Stimulated activated CD8-positive, alpha-beta memory T cell treated with anti-CD3 and anti-CD28 coated beads, Interleukin-7, amount 100 ng/mL, for 24 hours (primary cell): ENCODE data around the gene TRIM9.
A peak's percentile ranks its signal among the peaks of the same experiment; 100 is the strongest.

Source experiments
- DNase-seq: peaks from one replicate; pipeline ENCODE4 v3.0.0-alpha.2; 2020; ENCODE audit warnings: low read depth

Gene TRIM9

DNA sequence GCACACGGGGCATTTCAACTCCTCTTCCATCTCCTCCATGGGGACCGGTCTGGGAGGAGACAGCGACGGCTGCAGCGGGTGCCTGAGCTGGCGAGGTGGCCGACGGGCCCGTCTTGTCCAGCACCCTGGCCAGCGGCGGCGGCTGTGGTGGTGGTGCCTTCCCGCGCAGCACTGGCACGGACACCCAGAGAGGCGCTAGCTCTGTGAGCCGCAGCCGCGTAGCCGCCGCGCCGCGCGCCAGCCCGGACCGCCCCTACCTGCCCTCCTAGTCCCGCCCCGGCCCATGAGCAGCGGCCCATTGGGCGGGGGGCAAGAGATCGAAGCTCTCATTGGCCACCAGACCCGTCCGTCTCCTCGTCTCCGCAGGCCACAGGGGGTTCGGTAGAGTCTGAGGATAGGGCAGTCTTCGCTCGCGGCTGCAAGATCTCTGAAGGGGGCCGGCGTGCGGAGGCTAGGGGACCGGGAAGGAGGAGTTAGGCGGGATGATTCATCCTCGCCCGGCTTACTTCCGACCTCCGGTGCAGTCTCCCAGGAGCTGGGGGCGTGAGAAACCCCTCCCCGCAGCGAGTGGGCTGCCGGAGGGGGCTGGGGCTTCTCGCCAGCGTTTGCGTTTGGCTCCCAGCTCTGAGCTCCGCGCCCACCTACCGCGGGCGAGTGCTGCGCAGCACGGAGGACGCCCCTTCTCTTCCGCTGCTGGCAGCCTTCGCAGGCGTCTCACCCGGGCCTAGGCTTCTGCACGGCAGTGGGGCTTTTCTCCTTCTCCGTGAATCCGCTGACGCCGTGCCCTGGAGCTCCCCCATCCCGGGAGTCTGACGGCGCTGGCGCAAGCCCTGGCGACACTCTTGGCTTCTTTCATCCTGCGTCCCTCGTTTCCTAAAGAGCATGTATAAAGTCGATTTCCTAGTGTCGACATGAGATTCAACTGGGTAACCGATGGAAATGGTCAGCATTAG, at the start of gene TRIM9:
TSS of gene TRIM9 (minus strand) at position 205 of the 953 bp plus-strand sequence. CDS start at position 39, 166 bp downstream.
- peak; percentile 80 for DNase-seq

- DNase-seq: no peak
Observed at GRCh38 chr14:51140856-51141255, 46.0 kb upstream of the TRIM9 start.

GRCh38 chr14:51140338-51140737, 45.4 kb upstream of the TRIM9 start:
- no peak for DNase-seq

DNA sequence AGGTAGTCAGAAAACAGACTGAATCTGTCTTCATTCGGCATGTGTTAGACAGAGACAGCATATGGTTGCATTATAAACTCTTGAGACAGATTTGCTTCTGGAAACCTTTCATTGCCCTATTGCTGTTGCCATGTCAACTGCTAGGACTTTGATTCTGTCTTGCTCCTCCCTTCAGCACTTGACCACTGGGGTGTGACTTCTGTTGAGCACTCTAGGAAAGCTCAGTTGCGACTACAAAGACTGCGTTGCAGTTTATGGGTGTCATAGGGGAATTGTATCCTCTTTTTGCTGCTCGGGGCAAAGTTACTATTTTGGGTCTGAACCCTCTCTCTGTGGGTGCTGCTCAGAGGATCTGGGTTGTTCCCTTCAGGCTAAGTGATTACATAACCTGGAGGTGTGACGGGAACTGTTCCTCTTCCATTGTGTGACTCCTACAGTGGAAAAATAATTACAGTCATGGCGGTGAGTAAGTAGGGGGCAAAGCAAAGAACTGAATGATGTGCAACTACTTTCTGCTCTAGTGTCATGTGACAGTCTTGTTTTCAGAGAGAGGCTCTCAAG, 44.3 kb upstream of the TRIM9 start:
- no peak for DNase-seq

- DNase-seq: no peak
Observed at GRCh38 chr14:51138404-51139103, 43.6 kb upstream of the TRIM9 start.

DNA sequence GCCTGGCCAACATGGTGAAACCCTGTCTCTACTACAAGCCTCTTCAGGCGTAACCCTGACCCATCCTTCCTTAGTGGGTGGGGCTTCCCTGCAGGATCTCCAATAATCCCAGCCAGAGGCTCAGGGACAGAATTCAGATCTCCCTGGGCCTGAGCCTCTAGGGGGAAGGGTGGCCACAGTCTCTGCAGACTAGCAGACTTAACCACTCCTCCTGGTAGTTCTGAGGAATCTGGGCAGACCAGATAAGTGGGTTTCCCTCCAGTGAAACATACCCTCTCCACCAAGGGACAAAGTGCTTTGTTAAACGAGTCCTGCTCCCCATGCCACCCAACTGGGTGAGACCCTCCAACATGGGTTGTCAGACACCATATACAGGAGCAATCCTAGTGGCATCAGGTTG, 36.6 kb upstream of the TRIM9 start:
- DNase-seq: no peak

DNA sequence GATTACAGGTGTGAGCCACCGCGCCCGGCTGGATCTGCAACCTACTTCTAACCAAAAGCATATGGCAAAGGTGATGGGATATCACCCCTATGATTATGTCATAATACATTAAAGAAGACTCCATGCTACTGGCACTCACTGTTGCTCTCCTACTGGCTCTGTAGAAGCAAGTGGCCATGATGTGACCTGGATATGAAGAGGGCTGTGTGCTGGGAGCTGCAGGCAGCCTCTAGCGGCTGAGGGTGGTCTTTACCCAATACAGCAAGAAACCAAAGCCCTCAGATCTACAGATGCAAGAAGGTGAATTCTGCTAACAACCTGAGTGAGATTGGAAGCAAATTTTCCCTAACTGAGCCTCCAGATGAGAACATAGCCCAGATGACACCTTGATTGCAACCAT, 34.2 kb upstream of the TRIM9 start:
- DNase-seq: no peak

DNA sequence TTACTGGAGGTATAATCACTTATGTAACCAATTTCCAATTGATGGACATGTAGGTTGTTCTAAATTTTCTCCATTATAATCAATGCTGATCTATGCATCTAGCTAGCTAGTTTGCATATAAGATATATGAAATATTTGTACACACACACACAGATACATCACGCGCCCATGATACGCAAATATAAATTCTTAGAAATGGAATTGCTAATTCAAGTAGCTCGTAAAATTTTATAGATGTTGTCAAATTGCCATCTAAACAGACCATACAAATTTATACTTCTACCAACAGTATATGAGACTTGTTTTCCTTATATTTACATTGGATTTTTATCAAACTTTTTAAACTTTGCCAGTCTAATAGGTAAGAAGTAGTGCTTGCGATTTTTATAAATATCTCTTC, 29.1 kb upstream of the TRIM9 start:
- DNase-seq: no peak

- no peak for DNase-seq
Observed at GRCh38 chr14:51121096-51121495, 26.2 kb upstream of the TRIM9 start.

- no peak for DNase-seq
Observed at GRCh38 chr14:51119411-51120051, 24.6 kb upstream of the TRIM9 start.

DNA sequence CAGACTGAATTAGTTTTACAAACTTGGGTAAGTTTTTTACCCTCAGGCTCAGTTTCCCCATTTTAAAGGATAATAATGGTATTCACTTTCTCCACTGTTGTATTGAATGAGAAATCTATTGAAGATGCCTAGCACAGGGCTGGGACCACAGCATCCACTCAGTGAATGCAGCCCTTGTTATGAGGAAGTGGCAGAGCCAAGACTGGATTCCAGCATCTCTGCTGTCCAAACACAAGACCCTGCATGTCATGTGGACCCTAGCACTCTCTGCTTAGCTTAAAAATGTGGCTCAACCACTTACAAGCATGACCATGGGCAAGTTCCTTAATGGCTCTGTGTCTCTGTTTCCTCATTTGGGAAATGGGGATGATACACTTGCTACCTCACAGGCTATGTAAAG, 24.1 kb upstream of the TRIM9 start:
- DNase-seq: no peak

GRCh38 chr14:51117593-51117992, 22.7 kb upstream of the TRIM9 start:
- DNase-seq: no peak

DNA sequence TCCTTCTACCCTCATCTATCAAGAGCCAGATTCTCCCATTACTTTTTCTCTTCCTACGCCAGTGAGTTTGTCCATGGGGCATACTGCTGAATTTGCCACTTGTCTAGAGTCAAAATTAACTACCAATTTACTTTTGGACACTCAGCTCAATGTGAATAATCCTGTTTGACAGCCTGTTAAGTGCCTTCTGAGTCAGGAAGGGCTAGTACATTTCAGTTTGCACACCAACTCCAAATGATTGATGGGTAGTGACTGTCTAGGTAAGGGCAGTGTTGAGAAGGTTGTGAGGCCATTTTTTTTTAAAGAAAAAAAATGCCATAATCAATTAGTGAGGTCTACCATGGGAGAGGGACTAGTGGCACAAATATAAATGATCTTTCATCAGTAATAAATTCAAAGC, 21.8 kb upstream of the TRIM9 start:
- no peak for DNase-seq

GRCh38 chr14:51109651-51110050, 14.7 kb upstream of the TRIM9 start:
- no peak for DNase-seq

GRCh38 chr14:51107801-51108200, 12.9 kb upstream of the TRIM9 start:
- no peak for DNase-seq

- no peak for DNase-seq
Observed at GRCh38 chr14:51104467-51104866, 9.6 kb upstream of the TRIM9 start.

DNA sequence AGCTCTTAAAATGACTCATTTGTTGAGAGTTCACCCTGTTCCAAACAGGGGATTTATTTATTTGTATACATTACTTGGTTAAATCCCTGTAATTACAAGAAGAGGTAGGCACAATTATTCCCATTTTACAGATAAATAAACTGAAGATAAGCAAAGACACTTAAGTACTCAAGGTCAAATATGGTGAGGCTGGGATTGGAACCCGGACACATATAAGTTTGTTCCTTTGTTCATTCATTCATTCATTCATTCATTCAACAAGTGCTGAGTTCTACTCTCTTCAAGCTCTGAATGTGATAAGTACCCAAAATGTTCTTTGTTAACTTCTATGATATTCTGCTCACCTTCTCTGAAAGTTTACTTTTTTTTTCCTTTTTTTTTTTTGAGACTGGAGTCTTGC, 2.4 kb upstream of the TRIM9 start:
- DNase-seq: no peak

DNA sequence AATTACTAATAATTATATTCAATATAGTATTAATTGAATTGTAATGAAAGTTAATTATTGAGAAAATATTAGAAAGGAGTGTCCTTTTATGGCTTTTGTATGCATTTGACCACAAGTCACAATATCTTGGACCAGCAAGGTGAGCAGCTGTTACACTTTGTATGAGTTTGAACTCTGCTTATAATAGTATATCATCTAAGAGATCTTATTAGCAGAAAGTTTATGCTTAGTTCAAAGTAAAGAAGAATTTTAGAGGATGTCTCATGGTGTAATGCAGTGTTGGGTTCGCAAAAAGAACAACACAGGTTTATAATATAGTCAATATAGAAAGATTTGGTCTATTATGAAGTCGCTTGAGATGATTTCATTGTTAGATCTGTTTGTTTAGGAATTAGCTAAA, 2.0 kb upstream of the TRIM9 start:
- DNase-seq: no peak

DNA sequence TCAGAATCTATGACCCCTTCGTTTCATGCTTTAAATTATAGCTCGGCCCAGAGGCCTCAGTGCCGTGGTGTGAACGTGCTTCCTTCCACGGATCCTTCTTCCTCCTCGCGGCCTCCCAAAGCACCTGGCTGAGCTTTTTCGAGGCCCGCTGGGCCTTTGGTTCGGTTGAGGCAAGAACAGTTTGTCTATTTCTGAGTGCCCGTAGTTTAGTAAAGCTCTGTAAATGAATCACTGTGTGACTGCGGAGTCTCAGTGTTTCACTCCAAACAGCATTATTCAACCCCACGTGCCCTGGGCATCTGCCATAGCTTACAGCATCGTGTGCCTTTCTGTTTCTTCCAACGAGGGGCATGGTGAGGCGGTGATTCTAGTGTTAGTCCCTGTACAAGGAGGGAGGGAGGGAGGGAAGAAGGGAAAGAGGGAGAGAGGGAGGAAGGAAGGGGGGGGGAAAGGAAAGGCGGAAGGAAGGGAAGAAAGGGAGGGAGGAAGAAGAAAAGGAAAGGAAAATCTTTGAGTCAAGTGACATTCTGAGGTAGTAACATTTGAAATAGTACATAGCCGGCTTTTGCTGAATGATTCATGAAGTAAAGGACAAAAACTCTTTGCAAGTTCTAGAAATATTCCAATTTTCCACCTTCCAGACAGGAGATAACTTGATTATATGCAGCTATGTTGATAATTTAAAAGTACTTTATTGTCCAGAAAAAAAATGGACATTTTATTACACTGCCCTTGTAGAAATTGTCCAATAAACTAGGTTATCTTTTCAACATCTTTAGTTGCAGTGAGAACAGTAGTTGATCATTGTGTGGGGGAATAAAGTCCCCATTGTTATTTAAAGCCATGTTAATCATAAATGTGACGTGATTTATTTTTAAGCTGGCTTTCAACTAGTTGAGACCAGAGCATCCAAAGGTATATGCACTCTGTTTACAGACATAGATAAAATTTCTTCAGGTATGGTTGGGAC, 1.2 kb upstream of the TRIM9 start:
- no peak for DNase-seq

DNA sequence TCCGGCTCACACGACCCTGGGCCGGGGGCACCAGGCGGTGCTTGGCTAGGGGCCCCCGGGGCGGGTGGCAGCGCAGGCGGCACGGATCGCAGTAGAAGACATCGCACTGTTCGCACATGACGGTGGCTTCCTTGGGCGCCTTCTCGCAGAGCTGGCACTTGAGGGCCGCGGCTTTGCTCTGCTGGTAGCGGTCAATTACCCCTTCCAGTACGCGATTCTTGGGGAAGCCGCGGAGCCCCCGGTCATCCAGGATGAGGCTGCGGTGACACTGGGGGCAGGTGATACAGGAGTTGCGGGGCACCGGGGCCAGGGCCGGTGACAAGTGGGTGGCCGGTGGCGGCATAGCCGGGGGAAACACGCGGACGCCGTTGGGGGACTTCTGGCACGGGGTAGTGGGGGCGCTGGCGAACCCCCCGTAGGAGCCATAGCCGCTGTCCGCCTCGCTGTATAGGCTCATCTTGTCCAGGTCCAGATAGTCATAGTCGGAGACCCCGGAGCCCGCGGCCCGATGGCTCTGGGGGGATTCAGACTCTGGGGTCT, 553 bp downstream of the TRIM9 start:
- DNase-seq: no peak
